Spleen (tissue), 7 donors: ENCODE measurements around the gene EMC8.

Source experiments
- POLR2A ChIP-seq, 3 donors: fragments of 450-650 bp; IDR thresholded peaks; one replicate each; pipeline ENCODE4 v1.5.1; 2017; ENCODE audit warnings: antibody characterized with exemption in 3 of 3, mild to moderate bottlenecking in 1 of 3
- TF ChIP-seq, protein P1 (sequence below), 11 experiments: fragments of 200-600 bp in 7 of 11; fragments of 450-650 bp in 4 of 11; sonication (generic) in 4 of 11; IDR thresholded peaks in 8 of 11; conservative IDR thresholded peaks in 3 of 11; 1 replicate in 7 of 11; 2 replicates in 4 of 11; pipeline versions ENCODE4 v1.4.0 to v1.8.0; 2016 to 2021; ENCODE audit warnings: antibody characterized with exemption in 11 of 11, inconsistent platforms in 4 of 11, mild to moderate bottlenecking in 1 of 11
- donor health status: DM: no; HTN: no; CAD: no; lungs with moderate emphysema.
- donor health status: DM: no; HTN: no; CAD: no.
- donor health status: DM: no; HTN: no; CAD: no.

DNA sequence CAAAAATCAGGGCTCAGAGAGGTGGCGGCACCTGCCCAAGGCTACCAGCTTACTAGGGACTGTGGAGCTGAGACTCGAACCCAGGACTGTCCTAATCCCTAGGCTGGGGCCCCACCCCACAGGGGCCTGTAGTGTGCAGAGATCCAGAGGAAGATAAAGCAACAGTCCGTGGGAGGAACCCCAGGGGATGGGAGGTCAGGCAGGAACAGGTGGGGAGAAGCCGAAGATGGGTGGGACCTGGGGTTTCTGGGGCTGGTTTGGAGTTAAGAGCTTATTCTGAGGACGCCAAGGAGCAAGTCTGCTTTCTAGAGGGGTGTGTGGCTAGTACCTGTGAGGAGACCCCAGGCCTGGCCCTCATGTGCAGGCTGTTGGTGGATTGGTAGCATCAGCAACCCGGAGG lies 63.4 kb downstream of the EMC8 start:
- TF ChIP-seq POLR2A (IDR thresholded peaks at IDR 0.05), result no peak
- TF ChIP-seq, protein P1, sequence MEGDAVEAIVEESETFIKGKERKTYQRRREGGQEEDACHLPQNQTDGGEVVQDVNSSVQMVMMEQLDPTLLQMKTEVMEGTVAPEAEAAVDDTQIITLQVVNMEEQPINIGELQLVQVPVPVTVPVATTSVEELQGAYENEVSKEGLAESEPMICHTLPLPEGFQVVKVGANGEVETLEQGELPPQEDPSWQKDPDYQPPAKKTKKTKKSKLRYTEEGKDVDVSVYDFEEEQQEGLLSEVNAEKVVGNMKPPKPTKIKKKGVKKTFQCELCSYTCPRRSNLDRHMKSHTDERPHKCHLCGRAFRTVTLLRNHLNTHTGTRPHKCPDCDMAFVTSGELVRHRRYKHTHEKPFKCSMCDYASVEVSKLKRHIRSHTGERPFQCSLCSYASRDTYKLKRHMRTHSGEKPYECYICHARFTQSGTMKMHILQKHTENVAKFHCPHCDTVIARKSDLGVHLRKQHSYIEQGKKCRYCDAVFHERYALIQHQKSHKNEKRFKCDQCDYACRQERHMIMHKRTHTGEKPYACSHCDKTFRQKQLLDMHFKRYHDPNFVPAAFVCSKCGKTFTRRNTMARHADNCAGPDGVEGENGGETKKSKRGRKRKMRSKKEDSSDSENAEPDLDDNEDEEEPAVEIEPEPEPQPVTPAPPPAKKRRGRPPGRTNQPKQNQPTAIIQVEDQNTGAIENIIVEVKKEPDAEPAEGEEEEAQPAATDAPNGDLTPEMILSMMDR (IDR thresholded peaks at IDR 0.05 in 8 of 11, conservative IDR thresholded peaks at IDR 0.05 in 3 of 11), result no peak
